HEK293T (cell line): ENCODE results near the gene INSC.

Source experiments
- BHLHE40 ChIP-seq: fragments of 450-650 bp; IDR thresholded peaks from 2 replicates; pipeline ENCODE4 v1.6.1; 2016; ENCODE audit warnings: mild to moderate bottlenecking, moderate library complexity, borderline replicate concordance
- FOXK2 ChIP-seq: fragments of 450-650 bp; IDR thresholded peaks from 2 replicates; pipeline ENCODE4 v1.6.1; 2016; ENCODE audit warnings: mild to moderate bottlenecking
- HDGF ChIP-seq: fragments of 450-650 bp; IDR thresholded peaks from 2 replicates; pipeline ENCODE4 v1.6.1; 2017; ENCODE audit warnings: antibody characterized with exemption, borderline replicate concordance
- LEF1 ChIP-seq: fragments of 450-650 bp; IDR thresholded peaks from 2 replicates; pipeline ENCODE4 v1.6.1; 2017; ENCODE audit warnings: mild to moderate bottlenecking, borderline replicate concordance
- SP1 ChIP-seq: fragments of 450-650 bp; IDR thresholded peaks from 2 replicates; pipeline ENCODE4 v1.6.1; 2017
- SUZ12 ChIP-seq: fragments of 450-650 bp; IDR thresholded peaks from 2 replicates; pipeline ENCODE4 v1.6.1; 2016; ENCODE audit warnings: mild to moderate bottlenecking

DNA sequence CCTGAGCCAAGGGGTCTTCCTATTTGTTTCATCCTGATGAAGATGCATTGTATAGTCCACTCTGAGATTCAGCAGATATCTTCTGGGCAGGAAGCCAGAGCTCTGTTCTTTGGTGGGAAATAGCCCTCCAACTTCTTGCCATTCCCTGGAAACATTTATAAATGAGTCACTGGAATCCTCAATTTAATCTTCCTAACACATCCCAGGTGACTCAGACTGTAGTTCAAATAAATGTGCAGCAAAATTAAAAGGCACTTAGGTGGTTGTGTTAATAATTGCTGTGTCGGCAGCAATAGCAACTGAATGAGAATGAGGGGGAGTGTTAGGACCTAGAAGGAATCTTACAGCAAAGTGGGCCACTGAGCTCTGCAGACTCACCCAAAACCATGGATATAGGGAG is 108.6 kb downstream of the INSC start:
- TF ChIP-seq LEF1 = no peak
- TF ChIP-seq FOXK2 = no peak
- TF ChIP-seq BHLHE40 = no peak
- no peak for TF ChIP-seq SP1
- TF ChIP-seq HDGF = no peak
- no peak for TF ChIP-seq SUZ12
